GM12874 (cell line): ENCODE results near the gene BEAN1.

Experiments
- TF ChIP-seq, protein P1 (sequence below): IDR thresholded peaks from 2 replicates; pipeline ENCODE4 v1.5.1; 2011; ENCODE audit warnings: low read depth, mild to moderate bottlenecking, control low read depth, low read length, moderate library complexity; ENCODE audit not compliant: insufficient read depth

The BEAN1 gene

GRCh38 chr16:66418165-66418962 is 8.7 kb upstream of the BEAN1 start:
- TF ChIP-seq, protein P1, sequence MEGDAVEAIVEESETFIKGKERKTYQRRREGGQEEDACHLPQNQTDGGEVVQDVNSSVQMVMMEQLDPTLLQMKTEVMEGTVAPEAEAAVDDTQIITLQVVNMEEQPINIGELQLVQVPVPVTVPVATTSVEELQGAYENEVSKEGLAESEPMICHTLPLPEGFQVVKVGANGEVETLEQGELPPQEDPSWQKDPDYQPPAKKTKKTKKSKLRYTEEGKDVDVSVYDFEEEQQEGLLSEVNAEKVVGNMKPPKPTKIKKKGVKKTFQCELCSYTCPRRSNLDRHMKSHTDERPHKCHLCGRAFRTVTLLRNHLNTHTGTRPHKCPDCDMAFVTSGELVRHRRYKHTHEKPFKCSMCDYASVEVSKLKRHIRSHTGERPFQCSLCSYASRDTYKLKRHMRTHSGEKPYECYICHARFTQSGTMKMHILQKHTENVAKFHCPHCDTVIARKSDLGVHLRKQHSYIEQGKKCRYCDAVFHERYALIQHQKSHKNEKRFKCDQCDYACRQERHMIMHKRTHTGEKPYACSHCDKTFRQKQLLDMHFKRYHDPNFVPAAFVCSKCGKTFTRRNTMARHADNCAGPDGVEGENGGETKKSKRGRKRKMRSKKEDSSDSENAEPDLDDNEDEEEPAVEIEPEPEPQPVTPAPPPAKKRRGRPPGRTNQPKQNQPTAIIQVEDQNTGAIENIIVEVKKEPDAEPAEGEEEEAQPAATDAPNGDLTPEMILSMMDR, result no peak

GRCh38 chr16:66419527-66419926 is 7.6 kb upstream of the BEAN1 start:
- TF ChIP-seq, protein P1, result peak; percentile 7; the same call in 1 of the 2 replicates

- TF ChIP-seq, protein P1, result no peak
Measured at GRCh38 chr16:66420396-66420795, 6.7 kb upstream of the BEAN1 start.

- TF ChIP-seq, protein P1, result no peak
Measured at GRCh38 chr16:66421891-66422290, 5.2 kb upstream of the BEAN1 start.

DNA sequence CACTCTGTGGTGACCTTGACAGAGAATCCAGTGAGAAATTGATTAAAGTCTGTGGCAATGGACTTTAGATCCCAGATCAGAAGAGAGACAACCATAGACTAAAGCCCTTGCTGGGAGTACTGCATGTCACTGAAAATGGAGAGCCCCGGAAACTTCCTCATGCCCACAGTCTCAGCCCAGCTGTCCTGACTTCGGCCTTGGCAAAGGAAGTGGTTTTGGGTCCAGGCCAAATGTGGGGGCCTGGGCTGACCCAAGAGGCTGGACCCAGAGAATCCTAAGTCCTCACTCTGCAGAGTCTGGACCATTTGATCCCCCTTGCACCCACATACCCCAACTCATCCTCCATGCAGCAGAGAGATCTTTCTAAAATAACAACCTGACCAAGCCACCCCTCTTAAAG is 4.7 kb upstream of the BEAN1 start:
- TF ChIP-seq, protein P1, result no peak

- TF ChIP-seq, protein P1, result no peak
Measured at GRCh38 chr16:66423177-66423576, 3.9 kb upstream of the BEAN1 start.

DNA sequence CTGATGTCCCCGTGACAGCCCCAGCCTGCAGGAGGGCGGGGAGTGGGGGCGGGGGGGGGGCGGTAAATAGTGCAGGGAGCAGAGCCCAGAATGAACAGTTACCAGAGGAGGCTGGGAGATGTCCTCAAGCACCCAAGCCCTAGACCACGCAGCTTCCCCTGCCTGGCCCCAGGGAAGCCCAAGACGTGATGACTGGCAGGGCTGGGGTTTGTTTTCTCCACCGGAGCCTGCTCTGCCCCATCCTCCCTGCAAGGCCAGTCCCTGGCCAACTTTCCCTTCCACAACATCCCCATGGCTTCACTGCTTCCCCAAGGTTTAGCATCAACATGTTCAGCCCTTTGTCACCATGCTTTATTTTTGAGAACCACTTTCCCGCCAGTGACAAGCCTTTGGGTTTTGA is 1.4 kb upstream of the BEAN1 start:
- TF ChIP-seq, protein P1, result no peak
